GM21526 (cell line): ENCODE measurements around the gene HHATL.

Experiments
- ATAC-seq: cut with Tn5 transposase; IDR thresholded peaks from one replicate; pipeline ENCODE4 v1.9.1; 2021; ENCODE audit warnings: moderate library complexity; ENCODE audit not compliant: unreplicated experiment, low FRiP score

The HHATL gene

GRCh38 chr3:42700366-42701288, 2.0 kb downstream of the HHATL start:
- no peak for ATAC-seq

- no peak for ATAC-seq
Measured at GRCh38 chr3:42699511-42699971, 3.1 kb downstream of the HHATL start.

- no peak for ATAC-seq
Measured at GRCh38 chr3:42698911-42699230, 3.7 kb downstream of the HHATL start.

GRCh38 chr3:42698216-42698910, 4.2 kb downstream of the HHATL start:
- ATAC-seq: no peak

- no peak for ATAC-seq
Measured at GRCh38 chr3:42697289-42698051, 5.1 kb downstream of the HHATL start.

GRCh38 chr3:42696356-42697288, 6.0 kb downstream of the HHATL start:
- ATAC-seq: no peak

GRCh38 chr3:42694366-42694765, 8.2 kb downstream of the HHATL start:
- no peak for ATAC-seq

GRCh38 chr3:42693530-42693930, 9.1 kb downstream of the HHATL start:
- no peak for ATAC-seq

- no peak for ATAC-seq
Measured at GRCh38 chr3:42692667-42693529, 9.7 kb downstream of the HHATL start.

- no peak for ATAC-seq
Measured at GRCh38 chr3:42691816-42692666, 10.6 kb downstream of the HHATL start.

- no peak for ATAC-seq
Measured at GRCh38 chr3:42690766-42691680, 11.6 kb downstream of the HHATL start.

GRCh38 chr3:42690191-42690590, 12.4 kb downstream of the HHATL start:
- no peak for ATAC-seq

GRCh38 chr3:42689421-42690014, 13.1 kb downstream of the HHATL start:
- ATAC-seq: no peak

- ATAC-seq: no peak
Measured at GRCh38 chr3:42688487-42689420, 13.8 kb downstream of the HHATL start.

GRCh38 chr3:42688016-42688415, 14.6 kb downstream of the HHATL start:
- no peak for ATAC-seq
